Epithelial cell of esophagus (primary cell): ENCODE results near the gene XRCC3.
"Not testable (repeated sequence)": the region's sequence is repeated elsewhere in the genome, so short reads cannot be mapped to it uniquely, and the experiment has no call there.

Experiments used
- DNase-seq: peaks from one replicate; pipeline ENCODE4 v3.0.0; 2010; ENCODE audit warnings: low read depth
- H3K4me3 ChIP-seq: 2 replicates; pipeline ENCODE4 v1.5.1; 2011; ENCODE audit warnings: mild to moderate bottlenecking, low read length, control low read depth
- TF ChIP-seq, protein P1 (sequence below): IDR thresholded peaks from 2 replicates; pipeline ENCODE4 v1.5.1; 2011; ENCODE audit warnings: low read depth, mild to moderate bottlenecking, low read length, control low read depth, inconsistent platforms; ENCODE audit not compliant: insufficient read depth; ENCODE audit errors: missing control alignments

XRCC3 gene

DNA sequence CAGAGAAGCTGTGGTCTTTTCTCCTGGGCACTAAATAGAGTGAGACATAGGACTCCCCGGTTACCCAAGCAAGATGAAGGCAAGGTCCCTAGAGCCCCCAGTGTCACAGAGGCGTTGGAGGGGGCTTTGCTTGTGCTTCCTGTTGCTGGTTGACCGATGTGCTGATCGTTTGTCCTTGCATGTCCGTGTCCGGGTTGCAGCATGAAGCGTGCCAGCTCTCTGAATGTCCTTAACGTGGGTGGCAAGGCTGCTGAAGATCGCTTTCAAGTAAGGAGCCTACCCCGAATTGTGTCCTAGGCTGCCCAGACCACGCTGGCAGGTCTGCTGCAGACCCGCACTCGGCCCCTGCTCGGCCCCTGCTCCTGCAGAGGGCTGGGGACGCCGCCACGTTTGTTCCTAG, 23.1 kb downstream of the XRCC3 start:
- H3K4me3 ChIP-seq, result no peak overlapping the region
- no peak for DNase-seq
- TF ChIP-seq, protein P1, sequence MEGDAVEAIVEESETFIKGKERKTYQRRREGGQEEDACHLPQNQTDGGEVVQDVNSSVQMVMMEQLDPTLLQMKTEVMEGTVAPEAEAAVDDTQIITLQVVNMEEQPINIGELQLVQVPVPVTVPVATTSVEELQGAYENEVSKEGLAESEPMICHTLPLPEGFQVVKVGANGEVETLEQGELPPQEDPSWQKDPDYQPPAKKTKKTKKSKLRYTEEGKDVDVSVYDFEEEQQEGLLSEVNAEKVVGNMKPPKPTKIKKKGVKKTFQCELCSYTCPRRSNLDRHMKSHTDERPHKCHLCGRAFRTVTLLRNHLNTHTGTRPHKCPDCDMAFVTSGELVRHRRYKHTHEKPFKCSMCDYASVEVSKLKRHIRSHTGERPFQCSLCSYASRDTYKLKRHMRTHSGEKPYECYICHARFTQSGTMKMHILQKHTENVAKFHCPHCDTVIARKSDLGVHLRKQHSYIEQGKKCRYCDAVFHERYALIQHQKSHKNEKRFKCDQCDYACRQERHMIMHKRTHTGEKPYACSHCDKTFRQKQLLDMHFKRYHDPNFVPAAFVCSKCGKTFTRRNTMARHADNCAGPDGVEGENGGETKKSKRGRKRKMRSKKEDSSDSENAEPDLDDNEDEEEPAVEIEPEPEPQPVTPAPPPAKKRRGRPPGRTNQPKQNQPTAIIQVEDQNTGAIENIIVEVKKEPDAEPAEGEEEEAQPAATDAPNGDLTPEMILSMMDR, result no peak

DNA sequence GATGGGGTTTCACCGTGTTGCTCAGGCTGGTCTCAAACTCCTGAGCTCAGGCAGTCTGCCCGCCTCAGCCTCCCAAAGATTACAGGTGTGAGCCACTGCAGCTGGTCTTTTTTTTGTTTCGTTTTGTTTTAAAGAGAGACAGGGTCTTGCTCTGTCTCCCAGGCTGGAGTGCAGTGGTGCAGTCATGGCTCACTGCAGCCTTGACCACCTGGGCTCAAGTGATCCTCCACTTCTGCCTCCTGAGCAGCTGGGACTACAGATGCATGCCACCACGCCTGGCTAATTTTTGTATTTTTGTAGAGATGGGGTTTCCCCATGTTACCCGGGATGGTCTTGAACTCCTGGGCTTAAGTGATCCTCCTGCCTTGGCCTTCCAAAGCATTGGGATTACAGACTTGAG, 23.6 kb downstream of the XRCC3 start:
- not testable (repeated sequence) for DNase-seq, H3K4me3 ChIP-seq

DNA sequence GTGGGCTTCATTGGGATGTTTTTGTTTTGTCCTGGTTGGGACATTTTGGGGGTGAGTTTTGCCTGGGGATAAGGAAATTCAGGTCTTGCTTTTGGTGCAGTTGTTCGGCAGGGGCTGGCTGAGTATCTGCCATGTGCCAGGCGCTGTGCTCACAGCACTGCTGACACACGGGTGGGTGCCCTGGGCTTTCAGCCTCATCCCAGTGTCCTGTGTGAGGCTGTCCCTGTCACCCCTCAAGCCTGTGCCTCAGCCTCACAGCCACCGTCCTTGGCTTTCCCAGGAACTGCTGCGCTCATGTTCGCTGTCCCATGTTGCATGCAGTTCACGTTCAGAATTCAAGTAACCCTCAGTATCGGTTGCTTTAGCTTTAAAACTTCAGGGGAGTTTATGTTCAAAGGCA, 24.9 kb downstream of the XRCC3 start:
- no peak overlapping the region for H3K4me3 ChIP-seq
- DNase-seq, result no peak
- TF ChIP-seq, protein P1, result no peak

- H3K4me3 ChIP-seq, result no peak overlapping the region
- DNase-seq, result peak; percentile 29
- TF ChIP-seq, protein P1, result no peak
Observed at GRCh38 chr14:103688906-103689902, 26.0 kb downstream of the XRCC3 start.

DNA sequence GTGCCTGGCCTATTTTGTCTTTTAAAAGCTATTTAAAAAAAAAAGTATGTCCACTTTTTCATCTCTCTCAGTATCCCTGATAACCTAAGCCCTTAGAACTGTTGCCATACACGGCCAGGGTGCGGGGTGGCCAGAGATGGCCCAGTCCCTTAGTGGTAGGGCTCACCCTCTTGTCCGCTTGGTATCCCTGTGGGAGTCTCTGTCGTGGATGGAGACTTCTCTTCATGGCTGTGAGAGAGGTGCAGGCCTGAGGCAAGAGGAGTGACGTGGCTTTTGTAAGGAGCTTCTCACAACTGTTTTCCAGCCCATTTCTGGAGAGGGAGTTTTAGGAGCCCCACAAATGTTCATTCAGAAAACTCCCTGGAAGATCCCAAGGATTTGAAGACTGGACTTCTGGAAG, 26.8 kb downstream of the XRCC3 start:
- no peak for DNase-seq

DNA sequence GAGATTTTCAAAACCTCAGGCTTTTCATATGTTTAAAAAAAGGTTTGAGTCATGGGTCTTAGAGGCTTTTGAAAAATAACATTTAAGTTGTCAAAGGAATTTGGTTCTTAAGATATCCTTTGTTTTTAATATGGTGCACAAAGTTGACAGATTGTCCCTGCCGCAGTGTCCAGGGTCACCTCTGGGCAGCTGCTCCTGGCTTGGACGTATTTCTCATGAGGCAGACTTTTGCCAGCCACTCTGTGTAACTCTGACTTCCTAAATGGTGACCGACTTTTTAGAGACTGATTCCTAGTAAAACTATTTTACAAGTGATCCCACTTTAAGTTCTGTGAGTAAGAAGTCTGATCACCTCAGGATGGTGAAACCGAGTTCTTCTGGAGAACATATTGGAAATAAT, 27.5 kb downstream of the XRCC3 start:
- no peak for DNase-seq
- H3K4me3 ChIP-seq, result no peak overlapping the region
- TF ChIP-seq, protein P1, result no peak

More for the DNA sequence above, 26.8 kb downstream of the XRCC3 start:
- H3K4me3 ChIP-seq, result no peak overlapping the region
- TF ChIP-seq, protein P1, result no peak

GRCh38 chr14:103686831-103687485, 28.3 kb downstream of the XRCC3 start:
- no peak overlapping the region for H3K4me3 ChIP-seq
- TF ChIP-seq, protein P1, result no peak
- no peak for DNase-seq
